Stimulated activated CD4-positive, alpha-beta T cell treated with anti-CD3 and anti-CD28 coated beads, TNF-alpha, amount 100 ng/mL, for 4 hours (primary cell): ENCODE data around the gene FRMD7.
"Not testable (repeated sequence)": the region's sequence is repeated elsewhere in the genome, so short reads cannot be mapped to it uniquely, and the experiment has no call there.

Source experiments
- DNase-seq, 3 experiments: peaks; one replicate each; pipeline ENCODE4 v3.0.0-alpha.2; 2020; ENCODE audit warnings: low read depth in 3 of 3

The FRMD7 gene, protein sequence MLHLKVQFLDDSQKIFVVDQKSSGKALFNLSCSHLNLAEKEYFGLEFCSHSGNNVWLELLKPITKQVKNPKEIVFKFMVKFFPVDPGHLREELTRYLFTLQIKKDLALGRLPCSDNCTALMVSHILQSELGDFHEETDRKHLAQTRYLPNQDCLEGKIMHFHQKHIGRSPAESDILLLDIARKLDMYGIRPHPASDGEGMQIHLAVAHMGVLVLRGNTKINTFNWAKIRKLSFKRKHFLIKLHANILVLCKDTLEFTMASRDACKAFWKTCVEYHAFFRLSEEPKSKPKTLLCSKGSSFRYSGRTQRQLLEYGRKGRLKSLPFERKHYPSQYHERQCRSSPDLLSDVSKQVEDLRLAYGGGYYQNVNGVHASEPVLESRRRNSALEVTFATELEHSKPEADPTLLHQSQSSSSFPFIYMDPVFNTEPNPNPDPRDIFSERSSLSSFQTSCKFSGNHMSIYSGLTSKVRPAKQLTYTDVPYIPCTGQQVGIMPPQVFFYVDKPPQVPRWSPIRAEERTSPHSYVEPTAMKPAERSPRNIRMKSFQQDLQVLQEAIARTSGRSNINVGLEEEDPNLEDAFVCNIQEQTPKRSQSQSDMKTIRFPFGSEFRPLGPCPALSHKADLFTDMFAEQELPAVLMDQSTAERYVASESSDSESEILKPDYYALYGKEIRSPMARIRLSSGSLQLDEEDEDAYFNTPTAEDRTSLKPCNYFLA

DNA sequence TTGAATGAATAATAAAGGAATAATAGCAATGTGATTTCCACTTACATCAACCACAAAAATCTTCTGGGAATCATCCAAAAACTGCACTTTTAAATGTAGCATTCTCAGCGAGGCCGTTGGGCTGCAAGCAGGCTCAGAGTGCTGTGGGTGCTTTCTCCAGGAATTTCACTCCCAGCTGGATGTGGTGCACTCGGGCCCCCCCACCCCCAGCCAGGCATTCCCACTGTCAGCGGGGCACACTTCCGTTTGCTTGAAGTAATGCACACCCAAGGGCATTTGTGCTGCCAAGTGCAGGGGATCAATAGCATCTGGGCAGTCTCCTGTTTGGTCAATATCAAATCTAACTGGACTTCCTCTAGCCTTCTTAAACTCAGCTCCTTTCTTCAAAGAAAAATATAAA lies at the start of gene FRMD7:
TSS of gene FRMD7 (minus strand) at position 278 of the 400 bp plus-strand sequence. CDS start at position 102, 176 bp downstream.
- no peak for DNase-seq

DNA sequence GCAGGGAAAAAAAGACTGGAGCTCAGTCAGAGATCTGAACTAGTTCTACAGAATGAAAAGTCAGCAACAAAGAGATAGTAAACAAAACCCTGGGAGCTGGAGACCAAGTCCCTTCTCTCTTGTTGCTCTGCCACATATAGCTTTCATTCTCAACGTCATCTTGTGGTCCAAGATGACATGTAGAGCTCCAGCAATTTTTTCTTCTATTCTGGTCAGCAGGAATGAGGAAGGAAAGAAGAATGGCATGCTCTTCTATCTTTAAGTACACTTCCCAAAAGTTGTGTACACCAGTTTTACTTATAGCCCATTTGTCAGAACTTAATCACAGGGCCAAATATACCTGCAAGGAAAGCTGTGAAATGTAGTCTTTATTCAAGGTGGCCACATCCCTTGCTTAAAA lies 45.8 kb upstream of the FRMD7 start:
- no peak for DNase-seq

DNA sequence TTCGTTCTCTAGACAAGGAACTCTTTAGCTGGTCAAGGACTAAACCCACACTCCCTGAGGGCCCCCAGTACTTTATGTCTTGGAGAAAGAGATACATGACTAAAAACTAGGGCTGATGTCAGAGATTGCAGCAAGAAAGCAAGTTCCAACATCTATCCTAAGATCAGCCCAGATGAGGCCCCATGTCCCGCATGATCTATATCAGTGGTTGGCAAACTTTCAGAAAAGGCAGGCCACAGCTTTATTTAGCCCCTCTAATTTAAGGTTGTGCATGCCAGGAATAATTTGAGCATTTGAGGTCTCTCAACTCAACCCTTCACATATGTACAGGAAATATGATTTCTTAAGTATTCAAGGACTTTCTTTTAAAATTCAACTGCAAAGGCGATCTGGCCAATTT lies 44.1 kb upstream of the FRMD7 start:
- no peak for DNase-seq

DNA sequence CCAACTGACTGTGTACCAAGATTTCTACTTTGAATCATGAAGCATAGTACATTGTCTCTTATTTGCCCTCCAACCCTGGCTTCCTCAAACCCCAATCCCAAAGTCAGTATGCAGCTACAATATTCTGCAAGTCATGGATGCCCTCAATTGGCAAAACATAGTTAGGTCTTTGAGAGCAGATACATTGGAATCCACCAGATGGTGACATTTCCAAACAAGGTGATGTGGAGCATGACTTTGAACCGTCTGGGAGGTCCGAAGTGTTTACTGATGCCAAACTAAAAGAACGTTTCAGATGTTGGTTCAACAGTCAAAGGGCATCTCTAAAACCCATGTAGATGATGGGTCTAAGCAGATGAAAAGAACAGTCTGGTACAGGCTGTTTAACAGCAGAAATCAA lies 43.7 kb upstream of the FRMD7 start:
- no peak for DNase-seq

DNA sequence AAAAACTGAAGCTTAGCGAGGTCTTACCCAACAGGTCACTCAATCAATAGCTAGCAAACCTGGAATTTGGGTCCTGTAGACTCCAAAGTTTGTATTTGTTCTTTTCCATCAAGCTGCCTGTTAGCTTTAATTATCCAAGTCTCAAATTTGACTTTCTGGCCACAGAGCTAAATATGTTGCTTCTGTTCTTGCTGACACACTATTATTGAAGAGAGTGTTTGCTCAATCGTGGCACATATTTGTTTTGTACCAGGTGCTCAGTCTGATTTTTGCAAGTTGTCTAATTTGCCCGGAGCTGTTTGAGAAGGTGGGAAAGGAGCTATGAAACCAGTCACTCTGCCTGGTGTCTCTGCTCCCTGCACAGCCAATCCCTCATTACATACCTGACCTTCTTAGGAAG lies 41.7 kb upstream of the FRMD7 start:
- DNase-seq = no peak

DNA sequence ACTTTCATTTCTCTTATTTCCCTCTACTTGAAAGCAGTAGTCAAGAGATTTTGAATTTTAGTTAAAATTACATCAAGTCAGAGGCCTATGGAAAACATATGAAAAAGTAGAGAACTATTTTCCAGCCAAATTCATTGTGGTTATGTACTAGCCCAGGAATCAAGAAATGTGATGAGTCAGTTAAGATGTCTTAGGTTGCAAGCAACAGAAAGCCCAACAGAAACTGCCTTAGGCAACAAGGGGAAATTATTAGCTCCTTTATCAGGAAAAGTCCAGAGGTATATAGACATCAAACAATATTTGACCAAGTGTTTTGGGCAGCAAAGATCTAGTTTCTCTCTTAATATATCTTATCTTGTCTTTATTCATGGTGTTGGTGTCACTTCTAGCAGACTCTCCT lies 37.8 kb upstream of the FRMD7 start:
- DNase-seq = no peak

DNA sequence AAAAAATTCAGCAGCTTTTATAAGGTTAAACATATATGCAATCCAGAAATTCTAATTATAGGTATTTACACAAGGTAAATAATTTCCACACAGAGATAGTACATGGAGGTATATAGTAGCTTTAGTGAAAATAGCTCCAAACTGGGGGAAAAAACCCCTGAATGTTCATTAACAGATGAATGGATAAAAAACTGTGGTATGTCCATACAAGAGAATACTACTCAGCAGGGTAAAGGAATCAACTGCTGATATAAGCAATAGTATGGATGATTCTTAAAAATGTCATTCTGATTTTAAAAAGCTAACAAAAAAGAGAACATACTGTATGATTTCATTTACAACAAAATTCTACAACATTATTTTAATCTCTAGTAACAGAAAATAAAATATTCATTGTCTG lies 37.2 kb upstream of the FRMD7 start:
- no peak for DNase-seq

DNA sequence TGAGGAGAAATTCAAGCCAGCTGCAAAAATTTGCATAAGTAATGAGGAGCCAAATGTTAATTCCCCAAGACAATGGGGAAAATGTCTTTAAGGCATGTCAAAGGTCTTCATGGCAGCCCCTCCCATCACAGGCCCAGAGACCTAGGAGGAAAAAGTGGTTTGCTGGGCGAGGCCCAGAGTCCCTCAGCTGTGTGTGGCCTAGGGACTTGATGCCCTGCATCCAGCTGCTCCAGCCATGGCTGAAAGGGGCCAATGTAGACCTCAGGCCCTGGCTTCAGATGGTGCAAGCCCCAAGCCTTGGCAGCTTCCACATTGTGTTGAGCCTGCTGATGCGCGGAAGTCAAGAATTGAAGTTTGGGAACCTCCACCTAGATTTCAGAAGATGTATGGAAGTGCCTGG lies 35.3 kb upstream of the FRMD7 start:
- DNase-seq = not testable (repeated sequence)

DNA sequence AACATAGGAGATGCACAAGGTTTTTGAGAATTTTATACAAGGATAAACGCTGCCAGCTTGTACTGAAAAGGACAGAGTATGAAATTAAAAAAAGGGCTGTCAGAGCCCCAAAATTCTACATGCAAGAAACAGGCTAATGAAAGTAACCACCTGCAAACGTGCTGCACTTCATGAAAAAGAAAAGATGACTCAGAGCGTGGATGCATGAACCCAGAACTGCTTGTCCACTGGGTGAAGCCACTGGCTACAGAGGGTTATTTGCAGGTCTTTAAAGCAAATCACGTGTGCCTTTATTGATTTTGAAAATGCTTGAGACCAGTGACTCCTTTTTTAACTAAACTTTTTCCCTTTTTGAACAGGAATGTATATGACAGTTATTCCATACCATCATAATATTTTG lies 25.3 kb upstream of the FRMD7 start:
- no peak for DNase-seq

DNA sequence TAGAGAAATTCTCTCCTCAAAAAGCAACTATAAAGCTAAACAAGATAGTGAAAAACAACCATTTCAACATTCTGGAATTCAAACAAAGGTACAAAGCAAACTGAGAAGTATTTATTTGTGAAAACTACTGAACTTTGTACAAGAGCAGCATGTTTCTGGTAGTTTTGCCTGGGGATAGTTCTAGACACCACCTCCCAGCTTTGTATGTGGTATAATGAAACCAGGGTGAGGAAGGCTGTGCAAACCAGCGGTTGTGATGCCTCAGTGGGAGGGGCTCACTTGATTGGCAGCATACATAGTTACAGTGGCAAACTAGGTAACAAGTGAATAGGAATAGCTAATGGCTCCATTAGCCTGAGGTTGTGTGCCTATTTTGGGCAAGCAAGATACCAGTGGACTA lies 18.6 kb upstream of the FRMD7 start:
- no peak for DNase-seq

DNA sequence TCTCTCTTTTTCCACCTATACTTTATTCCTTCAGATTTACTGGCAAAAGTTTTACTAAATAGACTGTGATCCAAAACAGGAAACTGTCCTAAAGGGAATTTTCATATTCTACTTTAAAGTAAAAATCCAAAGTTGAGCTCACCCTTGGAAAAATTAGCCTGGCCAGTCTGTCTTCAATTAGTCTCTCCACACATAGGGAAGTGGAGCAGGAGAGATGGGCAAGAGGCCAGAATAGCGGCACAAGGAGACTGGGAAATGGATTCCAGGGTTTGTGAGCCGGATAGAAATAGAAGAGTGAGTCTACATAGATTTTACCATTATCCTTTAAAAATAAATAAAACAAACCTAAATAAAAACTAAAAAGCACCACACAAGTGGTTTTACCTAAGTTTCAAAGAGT lies 16.2 kb upstream of the FRMD7 start:
- no peak for DNase-seq

DNA sequence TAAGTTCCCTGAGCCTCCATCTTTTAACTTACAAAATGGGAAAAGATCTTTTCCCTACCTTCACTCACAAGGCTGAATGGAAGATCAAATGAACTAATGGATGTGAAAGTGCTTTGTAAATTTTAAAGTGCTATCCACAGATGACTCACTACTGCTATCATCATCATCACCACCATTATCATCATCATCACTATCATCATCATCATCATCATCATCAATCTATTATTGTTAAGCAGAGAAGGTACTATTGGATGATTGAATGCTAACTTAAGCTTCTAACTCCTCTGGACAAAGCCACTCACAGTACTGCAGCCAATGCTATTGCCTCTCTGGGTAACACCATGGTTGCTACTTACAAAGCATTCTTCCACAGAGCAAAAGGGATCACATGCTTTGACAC lies 1.9 kb downstream of the FRMD7 start:
- DNase-seq = no peak

DNA sequence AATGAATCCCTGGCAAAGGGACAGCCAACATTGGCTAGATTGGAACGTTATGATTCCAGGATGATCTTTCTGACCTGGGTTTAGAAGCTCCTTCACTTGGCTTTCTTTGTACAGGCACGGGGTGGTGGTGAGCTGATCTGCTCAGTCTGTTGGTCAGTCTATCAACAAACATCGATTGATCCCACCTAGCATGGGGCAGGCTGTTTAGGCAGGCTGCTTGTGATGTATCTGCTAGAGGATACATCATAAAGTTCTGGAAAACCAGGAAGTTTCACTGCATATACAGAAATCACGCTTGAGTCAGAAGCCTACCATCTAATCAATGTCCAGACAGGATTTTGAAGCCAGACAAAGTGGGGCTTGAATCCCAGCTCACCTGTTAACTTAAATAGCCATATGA lies 6.9 kb downstream of the FRMD7 start:
- DNase-seq = no peak

DNA sequence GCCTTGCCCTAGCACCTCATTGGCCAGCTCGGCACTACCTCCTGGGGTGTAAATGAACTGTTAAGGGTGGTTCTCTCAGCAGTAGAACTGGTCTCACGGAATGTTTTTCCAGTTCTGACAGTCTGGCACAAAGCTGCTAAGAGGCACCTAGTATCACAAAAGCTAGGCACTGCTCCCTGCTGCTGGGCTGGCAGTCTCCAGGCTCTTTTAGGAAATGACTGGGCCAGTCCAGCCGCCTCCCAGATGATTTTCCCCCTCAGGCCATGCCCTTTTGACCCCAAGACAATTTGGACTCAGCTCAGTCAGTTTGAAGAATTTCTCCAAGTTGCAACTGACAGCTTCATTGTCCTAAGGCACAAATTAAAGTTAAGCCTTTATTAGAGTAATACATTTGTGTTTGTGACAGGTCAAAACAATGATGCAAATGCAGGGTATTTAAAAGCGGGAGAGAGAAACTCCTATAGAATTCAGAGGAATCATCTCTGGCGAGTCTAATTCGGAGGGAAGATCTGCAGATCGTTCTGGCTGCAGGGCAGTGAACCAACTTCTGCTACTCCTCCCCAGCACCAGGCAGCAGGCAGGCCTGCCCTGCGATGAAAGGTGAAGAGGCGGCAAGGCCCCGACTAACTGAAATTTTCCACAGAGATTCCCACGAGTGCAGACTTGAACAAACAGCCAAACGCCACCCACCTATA lies 7.9 kb downstream of the FRMD7 start:
- DNase-seq = no peak

DNA sequence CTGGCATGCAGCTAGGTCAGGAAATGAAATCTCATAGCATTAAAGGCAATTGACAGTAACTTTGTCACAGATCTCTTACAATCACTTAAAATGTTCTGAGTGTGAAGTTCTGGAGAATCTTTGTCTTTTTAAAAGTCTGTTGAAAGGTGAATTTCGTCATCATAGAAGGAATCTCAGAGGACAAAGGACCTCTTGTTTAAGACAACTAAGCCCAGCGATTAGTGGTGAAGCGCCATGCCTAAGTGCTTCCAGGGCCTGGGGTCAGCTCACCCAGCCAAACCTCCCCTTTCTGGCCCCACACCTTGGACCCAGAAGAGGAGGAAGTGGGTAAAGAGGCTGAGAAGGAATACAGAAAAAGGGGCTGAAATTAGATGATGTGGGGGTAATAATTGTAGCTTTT lies 8.5 kb downstream of the FRMD7 start:
- no peak for DNase-seq

DNA sequence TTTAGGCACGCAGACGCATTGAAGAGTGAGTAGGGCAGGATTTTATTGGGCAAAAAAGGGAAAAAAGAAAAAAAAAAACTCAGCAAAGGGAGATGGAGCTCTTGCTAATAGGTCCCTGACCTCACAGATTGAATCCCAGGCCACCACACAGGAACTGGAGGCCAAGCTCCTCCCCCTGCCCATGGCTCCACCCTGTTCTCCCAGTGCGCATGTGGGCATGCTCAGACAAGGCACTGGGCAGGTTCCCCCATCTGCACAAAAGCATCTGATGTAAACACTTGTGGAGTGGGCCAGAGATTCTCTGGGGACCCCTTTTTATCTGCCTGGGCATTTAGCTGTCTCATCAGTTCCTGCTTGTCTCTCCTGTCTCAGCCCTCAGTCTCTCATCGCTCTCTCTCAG lies 9.5 kb downstream of the FRMD7 start:
- no peak for DNase-seq

DNA sequence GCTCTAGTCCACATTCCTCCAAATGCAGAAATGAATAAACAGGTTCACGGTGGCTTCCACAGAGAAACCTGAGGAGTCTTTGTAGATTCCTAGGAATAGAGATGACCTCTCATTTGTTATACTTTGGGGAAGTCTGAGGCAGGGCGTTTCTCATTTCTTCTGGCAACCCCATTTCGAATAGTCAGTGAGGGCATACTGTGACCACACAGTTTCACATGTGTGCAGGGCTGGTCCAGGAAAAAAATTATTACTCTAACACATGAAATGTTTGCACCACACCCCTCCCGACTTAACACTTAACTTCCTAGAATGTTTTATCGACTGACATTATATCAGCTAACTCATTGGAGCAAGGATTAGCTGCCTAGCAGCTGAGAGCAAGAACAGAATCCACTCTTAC lies 12.0 kb downstream of the FRMD7 start:
- DNase-seq = no peak

DNA sequence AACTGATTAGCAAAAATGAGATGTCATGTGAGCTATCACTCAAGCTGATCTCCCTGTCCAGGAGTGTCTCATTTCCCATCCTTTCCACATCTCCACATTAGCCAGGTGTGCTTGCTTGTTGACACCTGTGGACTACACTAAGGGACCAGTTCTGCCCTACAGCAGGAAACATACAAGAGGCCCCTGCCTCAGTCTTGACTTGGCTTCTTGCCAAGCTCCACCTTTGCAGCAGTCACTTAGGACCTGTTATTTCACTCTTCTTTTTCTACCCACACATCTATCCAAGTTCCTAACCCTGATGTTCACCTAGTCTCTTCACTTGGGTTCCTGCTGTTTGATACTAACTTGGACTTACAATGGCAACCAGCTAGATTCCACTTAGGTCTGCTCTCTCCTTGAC lies 13.2 kb downstream of the FRMD7 start:
- no peak for DNase-seq

DNA sequence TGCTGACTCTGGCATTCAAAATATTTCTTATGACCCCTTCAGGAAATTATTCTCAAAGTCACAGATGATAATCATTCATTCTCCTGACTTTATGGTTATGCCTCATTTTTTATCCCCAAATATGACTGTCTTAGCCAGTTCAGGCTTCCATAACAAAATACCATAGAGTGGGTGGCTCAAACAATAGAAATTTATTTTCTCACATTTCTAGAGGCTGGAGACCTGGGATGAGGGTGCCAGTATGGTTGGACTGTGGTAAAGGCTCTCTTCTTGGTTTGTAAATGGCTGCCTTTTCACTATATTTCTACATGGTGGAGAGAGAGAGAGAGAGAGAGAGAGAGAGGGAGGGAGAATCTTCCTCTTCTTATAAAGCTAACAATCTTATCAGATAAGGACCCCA lies 20.5 kb downstream of the FRMD7 start:
- DNase-seq = no peak

DNA sequence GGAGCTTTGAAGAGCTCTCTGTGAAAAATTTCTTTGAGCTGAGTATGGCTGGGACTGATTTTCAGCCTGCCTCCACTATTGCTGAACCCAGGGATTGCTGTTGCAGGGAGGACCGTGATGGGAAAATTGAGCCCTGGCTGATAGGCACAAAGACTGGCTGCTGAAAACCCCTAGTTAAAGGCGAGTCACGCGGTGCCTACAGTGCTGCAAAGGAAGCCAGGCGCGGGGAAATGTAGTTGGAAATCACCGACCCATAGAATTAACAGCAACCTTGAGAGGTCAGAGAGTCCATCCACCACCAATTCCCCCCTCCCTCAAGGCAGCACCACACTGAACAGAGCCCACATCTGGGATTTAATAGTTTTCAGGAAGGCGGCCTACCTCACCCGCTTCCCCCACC lies 26.0 kb downstream of the FRMD7 start:
- no peak for DNase-seq

DNA sequence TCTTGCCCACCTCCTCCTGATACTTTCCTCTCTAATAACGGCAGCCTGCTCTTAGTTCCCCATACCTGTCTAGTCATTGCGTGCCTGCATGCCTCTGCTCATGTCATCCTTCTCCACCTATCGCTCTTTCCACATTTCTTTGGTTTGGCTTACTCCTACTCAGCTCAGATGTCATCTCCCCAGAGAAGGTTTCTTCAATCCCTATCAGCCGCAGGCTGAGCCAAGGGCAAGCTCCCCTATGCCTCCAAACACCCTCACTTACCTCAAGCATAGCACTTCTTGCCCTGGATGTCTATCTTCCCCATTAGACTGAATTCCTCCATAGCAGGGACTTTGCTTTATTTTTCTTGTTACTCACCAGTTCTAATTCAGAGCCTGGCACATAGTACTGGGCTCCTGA lies 26.6 kb downstream of the FRMD7 start:
- no peak for DNase-seq

DNA sequence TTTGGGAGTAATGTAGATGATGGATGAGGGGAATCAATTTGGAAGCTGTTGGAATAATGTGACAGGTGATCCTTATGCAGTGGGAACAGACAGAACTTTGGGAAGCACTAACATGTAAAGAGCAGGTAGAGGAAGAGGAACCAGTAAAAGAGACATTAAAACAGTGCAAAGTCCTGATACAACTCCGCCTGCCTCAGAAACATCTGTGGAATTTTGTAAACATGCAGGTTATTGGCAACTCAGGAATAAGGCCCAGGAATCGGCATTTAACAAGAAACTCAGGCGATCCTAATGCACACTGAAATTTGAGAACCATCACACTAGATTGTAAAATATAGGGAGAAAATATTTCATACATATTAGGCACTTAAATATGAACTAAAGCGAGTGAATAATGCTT lies 29.1 kb downstream of the FRMD7 start:
- DNase-seq = not testable (repeated sequence)

DNA sequence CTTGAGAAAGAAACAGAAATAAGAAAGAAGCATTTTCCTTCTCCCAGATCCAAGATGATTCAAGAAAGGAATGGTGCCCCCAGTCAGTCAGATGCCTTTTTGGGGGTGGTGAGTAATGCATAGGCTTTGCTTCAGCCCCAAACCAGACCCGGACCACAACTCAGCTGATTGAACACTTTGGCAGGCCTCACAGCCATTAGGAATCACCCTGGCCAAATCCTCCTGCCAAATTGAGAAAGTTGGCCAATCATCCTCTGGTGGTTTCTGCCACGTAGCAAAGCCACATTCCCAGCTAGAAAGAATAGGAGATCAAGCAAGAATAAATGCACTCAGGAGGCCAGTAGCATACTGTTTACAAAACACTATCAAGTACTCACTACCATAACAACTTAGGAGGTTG lies 33.7 kb downstream of the FRMD7 start:
- DNase-seq = no peak
